Measurements from ENCODE around the gene CD247. TPM values are rescaled to one million over a fixed set of nuclear protein-coding genes. Genes with fewer than 3 reads are reported as not detected.

Gene CD247
- total and polyA plus RNA-seq, 2 of the 13 experiments (the other 11 are each of a cell fraction or from before 2014, with no cell fraction given): 0.20 TPM; not detected in 1

DNA sequence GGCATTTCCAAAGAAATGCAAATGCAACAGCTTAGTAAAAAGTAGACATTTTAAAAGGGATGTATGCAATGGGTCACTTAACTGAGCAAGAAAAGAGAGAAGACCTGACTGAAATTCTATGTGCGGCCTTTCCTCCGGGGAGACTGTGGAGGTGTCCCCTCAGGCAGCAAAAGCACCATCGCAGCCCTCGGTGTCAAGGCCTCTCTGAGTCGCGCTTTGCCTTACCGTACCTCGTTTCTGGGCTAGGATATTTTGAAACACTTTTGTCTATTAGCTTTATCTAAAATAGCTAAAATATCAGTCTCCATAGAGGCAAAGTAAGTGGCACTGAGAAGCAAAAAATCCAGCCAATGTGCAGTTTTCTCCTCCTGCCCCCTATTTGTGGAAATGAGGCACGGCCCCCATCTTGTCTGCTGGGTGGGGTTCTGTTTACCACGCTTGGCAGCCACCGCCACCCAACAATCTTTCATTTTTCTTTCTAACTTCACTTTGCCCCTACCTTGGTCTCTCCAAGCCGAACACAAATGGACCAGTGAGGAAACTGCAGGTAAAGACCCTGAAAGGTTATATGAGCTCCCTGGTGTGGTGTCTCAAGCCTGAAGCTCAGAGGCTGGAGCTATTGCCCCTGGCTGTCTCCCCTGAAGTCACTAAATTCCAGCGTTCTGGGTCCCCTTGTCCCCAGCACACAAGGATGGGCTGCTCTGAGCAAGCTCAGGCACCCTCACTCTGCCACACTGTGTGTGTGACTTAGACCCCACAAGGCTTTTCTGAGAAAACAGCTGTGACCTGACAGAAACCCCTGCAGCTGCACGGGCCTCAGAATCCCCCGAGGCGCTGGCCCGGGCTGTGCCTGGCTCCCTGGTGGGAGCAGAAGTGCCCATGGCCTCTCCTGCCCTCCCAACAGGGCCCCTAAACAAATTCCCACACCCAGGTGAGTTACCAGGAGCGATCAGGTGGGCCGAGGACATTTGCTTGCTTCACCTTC, 1.6 kb downstream of the CD247 start:
- WGBS (ENCODE audit: low lambda C conversion rate): 59% methylated on average over 13 of the region's 19 CpGs

More for the DNA sequence above, 1.6 kb downstream of the CD247 start:
- Histone ChIP-seq H3K4me1 (ENCODE audit: insufficient read depth, low read length) (no peaks in the 10 kb centered on the region), H3K79me2 (ENCODE audit: insufficient read depth, low read length) (no peaks in the 10 kb centered on the region), H3K36me3 (replicated peaks in 1 of 2; ENCODE audit: control insufficient read depth in 1 of 2, insufficient read depth in 2 of 2, low read length in 2 of 2) (no peaks in the 10 kb centered on the region), H2AFZ (ENCODE audit: low read length) (no peak overlapping the region), H4K20me1 (ENCODE audit: insufficient read depth, low read length) (no peaks in the 10 kb centered on the region), H3K4me2 (ENCODE audit: low read depth, low read length) (no peak overlapping the region), H3K27me3 (ENCODE audit: control insufficient read depth in 1 of 2, insufficient read depth in 2 of 2, low read length in 2 of 2) (peaks cover 0 to 9% of the 10 kb centered on the region in 2 experiments; a peak in 1 of 5 replicates), H3K27ac (ENCODE audit: extremely low read length, insufficient read depth, low read length) (no peak overlapping the region), H3K4me3 (replicated peaks in 1 of 3; ENCODE audit: insufficient read depth in 1 of 3, low read depth in 2 of 3, low read length in 3 of 3) (no peak overlapping the region), H3K9me3 (ENCODE audit: low read length) (no peaks in the 10 kb centered on the region), H3K9ac (ENCODE audit: insufficient read depth, low read depth, low read length) (no peak overlapping the region)
- intact Hi-C loops (cut with micrococcal nuclease; ENCODE audit: unreplicated experiment): no loop called here
- in situ Hi-C loops (cut with HindIII; ENCODE audit: extremely low pct_ligation_motif_present, low pct_unique_long_range_greater_than_20kb): no loop called here
- BruUV-seq (replicated peaks): no TSS peak
- CTCF ChIA-PET (ENCODE audit: low intra/inter-chr PET ratio, low total read pairs): no interaction called here
- TF ChIP-seq PCBP1 (IDR thresholded peaks at IDR 0.05; ENCODE audit: borderline replicate concordance, low read depth, low read length) (no peak), SIX4 (CRISPR knock-in tag; IDR thresholded peaks at IDR 0.05) (no peak), TRAFD1 (CRISPR knock-in tag; IDR thresholded peaks at IDR 0.05; ENCODE audit: borderline replicate concordance) (no peak), FOXM1 (CRISPR knock-in tag; IDR thresholded peaks at IDR 0.05) (no peak), NFYC (CRISPR knock-in tag; IDR thresholded peaks at IDR 0.05) (no peak), GFI1 (CRISPR knock-in tag; IDR thresholded peaks at IDR 0.05; ENCODE audit: borderline replicate concordance) (no peak), LRRFIP1 (CRISPR knock-in tag; conservative IDR thresholded peaks at IDR 0.05) (no peak), MNT (IDR thresholded peaks at IDR 0.05) (no peak), NR1H2 (CRISPR knock-in tag; IDR thresholded peaks at IDR 0.05; ENCODE audit: borderline replicate concordance, low read depth) (no peak), ZNF235 (CRISPR knock-in tag; IDR thresholded peaks at IDR 0.05; ENCODE audit: borderline replicate concordance) (no peak)
- TF ChIP-seq, protein P1, sequence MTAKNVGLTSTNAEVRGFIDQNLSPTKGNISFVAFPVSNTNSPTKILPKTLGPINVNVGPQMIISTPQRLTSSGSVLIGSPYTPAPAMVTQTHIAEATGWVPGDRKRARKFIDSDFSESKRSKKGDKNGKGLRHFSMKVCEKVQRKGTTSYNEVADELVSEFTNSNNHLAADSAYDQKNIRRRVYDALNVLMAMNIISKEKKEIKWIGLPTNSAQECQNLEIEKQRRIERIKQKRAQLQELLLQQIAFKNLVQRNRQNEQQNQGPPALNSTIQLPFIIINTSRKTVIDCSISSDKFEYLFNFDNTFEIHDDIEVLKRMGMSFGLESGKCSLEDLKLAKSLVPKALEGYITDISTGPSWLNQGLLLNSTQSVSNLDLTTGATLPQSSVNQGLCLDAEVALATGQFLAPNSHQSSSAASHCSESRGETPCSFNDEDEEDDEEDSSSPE (CRISPR knock-in tag; IDR thresholded peaks at IDR 0.05): no peak
- DNase-seq (ENCODE audit: low spot score) (no peak), ATAC-seq (no peak; the same call in 2 of the 3 replicates), FAIRE-seq (no peak)
- POLR2A ChIA-PET: no interaction called here
